ENCODE results near the gene EPB41L4B. TPM values are rescaled to one million over a fixed set of nuclear protein-coding genes. Genes with fewer than 3 reads are reported as not detected.

The EPB41L4B gene
- total and polyA plus RNA-seq, 2 of the 13 experiments (the other 11 are each of a cell fraction or from before 2014, with no cell fraction given): 17.6 to 22.1 TPM

GRCh38 chr9:109251080-109251775, 69.6 kb downstream of the EPB41L4B start (continued):
- no peak for TF ChIP-seq HNRNPK (IDR thresholded peaks at IDR 0.05; ENCODE audit: low read depth, low read length, poor library complexity, severe bottlenecking)
- no peak for TF ChIP-seq FIP1L1 (IDR thresholded peaks at IDR 0.05; ENCODE audit: borderline replicate concordance, insufficient read depth, low read depth, low read length)
- no peak for TF ChIP-seq FOSL1 (CRISPR knock-in tag; IDR thresholded peaks at IDR 0.05; ENCODE audit: borderline replicate concordance)
- no peak for TF ChIP-seq ZFP36 (IDR thresholded peaks at IDR 0.05; ENCODE audit: borderline replicate concordance, low read depth, low read length, partially characterized antibody)
- TF ChIP-seq HDAC1 (CRISPR knock-in tag; IDR thresholded peaks at IDR 0.05): peak; percentile 82
- TF ChIP-seq ATF4 (CRISPR knock-in tag; IDR thresholded peaks at IDR 0.05): peak in 1 of 2 experiments; percentile 77; a peak in 2 of 4 replicates
- TF ChIP-seq ESRRA (CRISPR knock-in tag; IDR thresholded peaks at IDR 0.05; ENCODE audit: low read depth): peak; percentile 52; the same call in 1 of the 2 replicates
- TF ChIP-seq ZSCAN21 (CRISPR knock-in tag; IDR thresholded peaks at IDR 0.05; ENCODE audit: borderline replicate concordance): peak; percentile 53; the same call in 1 of the 2 replicates
- TF ChIP-seq HNRNPLL (IDR thresholded peaks at IDR 0.05; ENCODE audit: low read depth, low read length, poor library complexity, severe bottlenecking): no peak
- TF ChIP-seq MEF2D (CRISPR knock-in tag; IDR thresholded peaks at IDR 0.05): peak; percentile 86
- no peak for TF ChIP-seq ZNF546 (CRISPR knock-in tag; conservative IDR thresholded peaks at IDR 0.05)
- TF ChIP-seq GZF1 (CRISPR knock-in tag; IDR thresholded peaks at IDR 0.05): peak; percentile 92; the same call in 1 of the 2 replicates
- 0 out of 2 replicates have a peak, but pooled peaks have one; percentile 23 for TF ChIP-seq BORCS8-MEF2B (CRISPR knock-in tag; IDR thresholded peaks at IDR 0.05)
- TF ChIP-seq, protein P1, sequence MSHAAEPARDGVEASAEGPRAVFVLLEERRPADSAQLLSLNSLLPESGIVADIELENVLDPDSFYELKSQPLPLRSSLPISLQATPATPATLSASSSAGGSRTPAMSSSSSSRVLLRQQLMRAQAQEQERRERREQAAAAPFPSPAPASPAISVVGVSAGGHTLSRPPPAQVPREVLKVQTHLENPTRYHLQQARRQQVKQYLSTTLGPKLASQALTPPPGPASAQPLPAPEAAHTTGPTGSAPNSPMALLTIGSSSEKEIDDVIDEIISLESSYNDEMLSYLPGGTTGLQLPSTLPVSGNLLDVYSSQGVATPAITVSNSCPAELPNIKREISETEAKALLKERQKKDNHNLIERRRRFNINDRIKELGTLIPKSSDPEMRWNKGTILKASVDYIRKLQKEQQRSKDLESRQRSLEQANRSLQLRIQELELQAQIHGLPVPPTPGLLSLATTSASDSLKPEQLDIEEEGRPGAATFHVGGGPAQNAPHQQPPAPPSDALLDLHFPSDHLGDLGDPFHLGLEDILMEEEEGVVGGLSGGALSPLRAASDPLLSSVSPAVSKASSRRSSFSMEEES (CRISPR knock-in tag; IDR thresholded peaks at IDR 0.05): peak; percentile 71; the same call in 1 of the 2 replicates
- TF ChIP-seq ZNF362 (CRISPR knock-in tag; IDR thresholded peaks at IDR 0.05; ENCODE audit: borderline replicate concordance): peak; percentile 93
- TF ChIP-seq, protein P2, sequence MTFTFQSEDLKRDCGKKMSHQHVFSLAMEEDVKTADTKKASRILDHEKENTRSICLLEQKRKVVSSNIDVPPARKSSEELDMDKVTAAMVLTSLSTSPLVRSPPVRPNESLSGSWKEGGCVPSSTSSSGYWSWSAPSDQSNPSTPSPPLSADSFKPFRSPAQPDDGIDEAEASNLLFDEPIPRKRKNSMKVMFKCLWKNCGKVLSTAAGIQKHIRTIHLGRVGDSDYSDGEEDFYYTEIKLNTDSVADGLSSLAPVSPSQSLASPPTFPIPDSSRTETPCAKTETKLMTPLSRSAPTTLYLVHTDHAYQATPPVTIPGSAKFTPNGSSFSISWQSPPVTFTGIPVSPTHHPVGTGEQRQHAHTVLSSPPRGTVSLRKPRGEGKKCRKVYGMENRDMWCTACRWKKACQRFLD (CRISPR knock-in tag; IDR thresholded peaks at IDR 0.05; ENCODE audit: borderline replicate concordance): no peak
- TF ChIP-seq, protein P3, sequence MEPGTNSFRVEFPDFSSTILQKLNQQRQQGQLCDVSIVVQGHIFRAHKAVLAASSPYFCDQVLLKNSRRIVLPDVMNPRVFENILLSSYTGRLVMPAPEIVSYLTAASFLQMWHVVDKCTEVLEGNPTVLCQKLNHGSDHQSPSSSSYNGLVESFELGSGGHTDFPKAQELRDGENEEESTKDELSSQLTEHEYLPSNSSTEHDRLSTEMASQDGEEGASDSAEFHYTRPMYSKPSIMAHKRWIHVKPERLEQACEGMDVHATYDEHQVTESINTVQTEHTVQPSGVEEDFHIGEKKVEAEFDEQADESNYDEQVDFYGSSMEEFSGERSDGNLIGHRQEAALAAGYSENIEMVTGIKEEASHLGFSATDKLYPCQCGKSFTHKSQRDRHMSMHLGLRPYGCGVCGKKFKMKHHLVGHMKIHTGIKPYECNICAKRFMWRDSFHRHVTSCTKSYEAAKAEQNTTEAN (CRISPR knock-in tag; conservative IDR thresholded peaks at IDR 0.05): peak; percentile 87
- TF ChIP-seq ELF4 (CRISPR knock-in tag; IDR thresholded peaks at IDR 0.05; ENCODE audit: borderline replicate concordance): peak; percentile 63; the same call in 1 of the 2 replicates
- no peak for TF ChIP-seq MYNN (CRISPR knock-in tag; IDR thresholded peaks at IDR 0.05; ENCODE audit: low read depth)
- no peak for TF ChIP-seq FOXC1 (CRISPR knock-in tag; IDR thresholded peaks at IDR 0.05; ENCODE audit: borderline replicate concordance)
- 0 out of 4 replicates have a peak, but pooled peaks of 1 of the 2 experiments have one; percentile 19 for TF ChIP-seq NR2F1 (CRISPR knock-in tag; IDR thresholded peaks at IDR 0.05)

Measured in HepG2 (cell line).